HG03039 (cell line): ENCODE results near the gene UBE2L5.
A peak's percentile ranks its signal among the peaks of the same experiment; 100 is the strongest.

Experiments used
- ATAC-seq: cut with Tn5 transposase; IDR thresholded peaks from one replicate; pipeline ENCODE4 v1.9.1; 2021; ENCODE audit warnings: mild to moderate bottlenecking, moderate library complexity; ENCODE audit not compliant: unreplicated experiment

The UBE2L5 gene

DNA sequence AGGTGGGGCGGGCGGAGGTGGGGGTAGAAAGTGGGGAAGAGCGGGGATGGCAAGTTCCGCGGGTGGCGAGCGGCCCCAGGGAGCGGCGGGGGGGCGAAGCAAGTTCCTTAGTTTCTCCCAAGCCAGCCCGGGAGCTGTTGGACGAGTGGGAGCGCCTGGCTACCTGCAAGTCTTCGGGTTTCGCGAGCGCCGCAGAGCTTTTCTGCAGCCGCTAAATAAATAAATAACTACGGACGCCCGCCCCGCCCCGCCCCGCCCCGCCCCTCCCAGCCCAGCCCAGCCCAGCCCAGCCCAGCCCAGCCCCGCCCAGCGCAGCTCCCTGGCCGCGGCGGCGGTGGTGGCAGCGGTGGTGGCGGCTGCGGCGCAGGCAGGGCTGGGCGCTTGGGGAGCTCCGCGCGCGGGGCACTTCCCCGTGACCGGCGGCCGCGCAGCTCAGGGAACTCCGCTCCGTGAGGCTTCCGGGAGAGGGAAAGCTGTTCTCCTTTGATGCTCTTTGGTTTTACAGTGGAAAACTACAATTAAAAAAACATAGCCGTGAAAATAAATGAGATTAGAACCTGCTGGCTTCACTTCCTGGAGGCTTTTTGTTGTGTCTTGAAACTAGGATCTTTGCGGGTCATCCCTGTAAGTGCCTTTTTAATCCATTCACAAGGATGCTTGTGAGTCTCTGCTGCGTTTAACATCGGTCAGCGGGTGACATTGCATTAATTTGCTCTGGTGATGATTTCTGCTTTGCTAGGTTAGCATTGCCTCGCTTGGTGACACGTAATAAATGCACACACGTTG is at the start of gene UBE2L5:
TSS of gene UBE2L5 (plus strand) at position 440 of the 786 bp plus-strand sequence. CDS start 5,498 bp downstream, outside the sequence.
- peak; percentile 61 for ATAC-seq

GRCh38 chr13:30373727-30374126 is 48.6 kb upstream of the UBE2L5 start:
- ATAC-seq, result no peak

- ATAC-seq, result no peak
Measured at GRCh38 chr13:30375265-30375835, 46.9 kb upstream of the UBE2L5 start.

- ATAC-seq, result peak; percentile 53
Measured at GRCh38 chr13:30376426-30377311, 45.6 kb upstream of the UBE2L5 start.

GRCh38 chr13:30377312-30377685 is 45.0 kb upstream of the UBE2L5 start:
- ATAC-seq, result no peak

DNA sequence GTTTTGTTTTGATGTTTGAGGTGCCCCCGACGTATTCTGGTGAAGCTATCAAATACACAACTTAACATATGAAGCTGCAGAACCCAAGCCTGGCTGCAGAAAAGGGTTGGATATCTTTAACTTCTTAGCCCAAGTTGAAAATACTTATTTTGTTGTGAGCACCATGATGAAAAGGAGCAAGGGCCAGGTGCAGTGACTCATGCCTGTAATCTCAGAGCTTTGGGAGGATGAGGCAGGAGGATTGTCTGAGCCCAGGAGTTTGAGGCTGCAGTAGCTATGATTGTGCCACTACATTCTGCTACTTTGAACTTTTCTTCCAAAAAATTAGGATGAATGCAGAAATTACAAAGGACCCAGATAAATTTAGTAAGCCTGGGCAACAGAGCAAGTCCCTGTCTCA is 44.1 kb upstream of the UBE2L5 start:
- ATAC-seq, result no peak

DNA sequence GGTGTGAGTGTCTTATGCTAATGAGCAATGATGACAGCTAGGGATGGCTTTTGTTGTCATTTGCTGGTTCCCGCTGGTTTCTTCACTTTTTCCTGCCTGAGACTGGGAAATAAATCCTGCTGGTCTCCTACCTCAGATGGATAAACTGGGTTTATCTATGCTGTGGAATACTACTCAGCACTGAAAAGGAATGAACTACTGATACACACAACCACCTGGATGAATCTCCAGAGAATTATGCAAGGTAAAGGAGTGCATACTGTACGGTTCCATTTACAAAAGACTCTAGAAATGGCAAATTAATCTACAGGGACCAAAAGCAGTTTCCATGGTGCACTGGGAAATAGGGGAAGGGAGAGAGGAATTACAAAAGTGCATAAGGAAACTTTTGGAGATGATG is 41.2 kb upstream of the UBE2L5 start:
- ATAC-seq, result no peak

GRCh38 chr13:30382836-30383525 is 39.3 kb upstream of the UBE2L5 start:
- no peak for ATAC-seq

DNA sequence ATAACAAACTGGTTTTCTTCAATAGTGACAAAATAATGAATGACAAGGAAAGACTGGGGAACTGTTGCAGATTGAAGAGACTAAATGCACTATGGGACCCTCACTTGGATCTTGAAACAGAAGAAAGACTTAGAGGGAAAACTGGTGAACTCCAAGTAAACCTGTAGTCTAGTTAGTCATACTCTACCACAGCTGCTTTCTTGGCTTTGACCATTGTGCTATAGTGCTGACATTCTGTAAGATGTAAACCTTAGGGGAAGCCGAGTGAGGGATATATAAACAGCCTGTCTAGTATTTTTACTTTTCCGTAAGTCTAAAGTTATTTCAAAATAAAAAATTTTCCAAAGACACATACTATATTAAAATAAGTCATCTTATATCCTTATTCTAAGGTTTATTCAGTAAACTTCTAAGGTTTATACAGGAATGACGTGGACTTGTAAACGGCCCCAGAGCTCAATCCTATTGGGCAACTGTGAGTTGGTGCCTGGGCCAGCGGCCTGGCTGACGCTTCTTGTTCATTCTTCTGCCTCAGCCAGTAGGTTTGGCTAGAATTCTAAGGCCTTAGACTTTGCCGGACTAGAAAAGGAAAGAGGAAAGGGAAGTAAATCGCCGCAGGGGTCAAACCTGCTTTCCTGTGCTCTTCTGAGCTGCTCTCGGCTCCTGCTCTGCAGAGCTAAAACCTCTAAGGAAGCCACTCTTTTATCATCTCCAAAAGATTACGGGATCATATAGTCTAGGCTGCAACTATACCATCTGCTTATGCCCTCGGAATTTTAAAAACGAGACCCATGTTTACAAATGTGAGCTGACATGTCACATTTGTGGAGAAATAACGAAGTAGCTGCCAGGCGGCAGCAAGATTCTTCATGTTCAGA is 33.6 kb upstream of the UBE2L5 start:
- no peak for ATAC-seq

DNA sequence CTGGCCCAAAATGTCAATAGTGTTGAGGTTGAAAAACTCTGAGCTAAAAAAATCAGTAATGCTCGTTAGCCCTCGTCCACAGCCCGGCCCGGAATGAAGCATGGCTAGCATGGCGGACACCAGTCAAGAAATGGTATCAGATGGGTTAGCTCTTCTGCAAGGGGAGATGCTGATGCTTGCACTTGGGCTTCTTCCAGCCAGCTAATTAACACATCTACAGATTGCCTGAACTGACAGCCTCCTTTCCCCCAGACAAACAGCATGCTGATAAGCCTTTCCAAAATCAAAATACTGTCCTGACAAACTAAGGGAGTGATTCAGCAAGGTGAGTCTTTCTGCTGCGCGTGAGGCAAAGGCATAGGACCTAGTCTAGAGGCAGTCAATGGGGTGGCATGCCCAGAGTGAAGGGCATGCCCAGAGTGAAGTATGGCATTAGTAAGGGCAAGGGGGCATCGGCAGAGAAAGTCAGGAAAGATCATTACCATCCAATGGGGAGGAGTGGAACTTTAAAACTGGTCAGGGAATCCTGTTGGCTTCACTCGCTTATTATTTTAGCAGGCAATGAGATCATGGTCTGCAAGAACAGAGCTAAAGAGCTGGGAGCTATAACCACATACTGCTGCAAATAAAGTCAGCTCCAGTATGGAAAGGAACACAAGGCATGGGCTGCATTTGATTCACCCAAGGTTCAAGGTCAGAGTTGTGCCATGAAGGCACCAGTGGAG is 30.2 kb upstream of the UBE2L5 start:
- no peak for ATAC-seq

DNA sequence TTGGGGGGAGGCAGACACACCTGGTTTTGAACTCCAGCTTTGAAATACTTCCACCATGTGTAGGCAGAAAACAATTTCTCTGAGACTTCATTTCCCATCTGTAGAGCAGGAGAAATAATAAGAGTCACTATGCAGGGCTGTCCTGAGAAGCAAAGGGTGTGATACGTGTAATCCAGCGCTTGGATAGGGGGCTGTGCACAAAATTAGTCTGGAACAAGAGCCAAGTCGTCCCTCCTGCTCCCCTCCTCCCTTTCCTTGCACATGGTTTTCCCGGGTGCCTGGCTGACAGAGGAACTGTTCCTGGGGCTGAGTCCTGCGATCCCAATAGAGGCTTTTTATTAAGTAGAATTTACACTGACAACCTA is 29.6 kb upstream of the UBE2L5 start:
- ATAC-seq, result no peak

DNA sequence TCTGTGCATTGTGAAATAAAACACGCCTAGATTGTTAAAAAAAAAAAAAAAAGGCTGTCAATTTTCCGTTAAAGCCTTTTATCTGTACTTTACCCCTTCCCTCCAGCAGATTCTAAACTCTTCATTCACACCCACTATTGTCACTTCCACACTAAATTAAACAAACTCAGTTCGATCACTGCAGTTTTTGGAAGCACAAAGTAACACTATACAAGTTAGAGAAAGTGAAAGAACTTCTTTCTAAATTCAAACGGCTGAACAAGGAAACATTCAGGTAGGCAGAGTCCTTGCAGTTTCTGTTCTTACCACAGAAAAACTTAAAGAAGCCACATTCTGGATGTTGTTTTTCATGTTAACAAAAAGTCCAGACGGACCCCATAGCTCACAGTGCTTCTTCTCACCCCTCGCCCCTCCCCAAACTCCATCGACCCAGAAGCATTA is 27.5 kb upstream of the UBE2L5 start:
- ATAC-seq, result peak; percentile 39

GRCh38 chr13:30395192-30396158 is 26.8 kb upstream of the UBE2L5 start:
- ATAC-seq, result peak; percentile 53

- no peak for ATAC-seq
Measured at GRCh38 chr13:30396434-30397075, 25.7 kb upstream of the UBE2L5 start.

DNA sequence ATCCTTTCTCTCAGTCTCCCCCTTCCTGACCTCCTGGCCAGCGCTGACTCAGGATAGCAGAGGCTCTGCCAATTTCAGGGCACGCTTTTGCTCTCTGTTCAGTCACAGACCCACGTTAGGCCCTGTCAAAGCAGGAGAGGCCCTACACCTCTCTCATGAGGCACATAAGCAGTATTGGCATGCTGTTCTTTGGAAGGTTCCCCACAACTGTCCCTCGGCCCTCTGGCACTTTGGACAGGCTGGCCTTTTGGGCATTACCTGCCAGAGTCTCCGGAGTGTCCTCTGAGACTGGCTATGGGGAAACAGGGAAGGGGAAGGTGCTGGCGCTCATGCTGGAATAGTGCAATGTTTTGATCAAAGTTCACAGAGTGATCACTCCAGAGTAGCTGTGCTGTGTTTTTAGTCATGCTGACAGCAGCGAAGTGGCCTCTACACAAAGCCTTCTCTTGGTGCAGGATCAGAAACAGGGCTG is 23.7 kb upstream of the UBE2L5 start:
- ATAC-seq, result no peak

DNA sequence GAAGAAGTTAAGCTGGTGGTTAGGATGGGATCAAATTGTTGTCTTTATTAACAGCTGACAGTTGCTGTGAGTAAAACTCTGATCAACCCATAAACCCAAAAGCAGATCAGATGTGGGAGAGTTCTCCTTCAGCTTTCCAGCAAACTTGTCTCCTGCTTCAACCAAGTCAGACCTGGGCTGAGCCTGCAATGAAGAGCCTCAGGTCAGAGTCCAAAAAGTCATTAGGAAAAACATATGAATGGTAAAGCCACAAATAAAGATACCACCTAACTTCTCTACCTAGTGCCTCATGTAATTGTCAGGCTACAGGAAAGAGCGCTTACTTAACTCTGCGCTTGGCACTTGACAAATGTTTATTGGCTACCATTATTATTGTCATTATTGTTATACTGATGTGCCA is 21.9 kb upstream of the UBE2L5 start:
- no peak for ATAC-seq

- ATAC-seq, result no peak
Measured at GRCh38 chr13:30401347-30401746, 20.9 kb upstream of the UBE2L5 start.

DNA sequence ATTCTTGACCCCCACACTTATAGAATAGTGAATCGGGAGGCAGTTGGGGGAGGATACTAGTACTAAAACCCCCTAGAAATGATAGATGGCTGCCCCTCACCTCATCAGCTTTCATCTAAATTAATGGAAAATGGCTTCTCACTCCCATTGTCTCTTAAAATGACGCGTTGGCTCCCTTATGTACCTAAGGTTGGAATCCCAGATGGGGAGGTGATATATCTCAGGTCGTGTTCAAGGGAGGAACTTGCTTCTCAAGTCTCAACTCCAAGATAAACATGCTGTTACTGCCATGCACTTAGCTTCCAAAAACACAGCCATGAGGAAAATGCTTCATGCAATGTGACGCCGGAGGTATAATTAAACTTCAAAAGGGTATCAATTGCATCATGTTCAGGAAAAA is 18.8 kb upstream of the UBE2L5 start:
- no peak for ATAC-seq
